Measurements from ENCODE around the gene GPD1L.

GPD1L gene

DNA sequence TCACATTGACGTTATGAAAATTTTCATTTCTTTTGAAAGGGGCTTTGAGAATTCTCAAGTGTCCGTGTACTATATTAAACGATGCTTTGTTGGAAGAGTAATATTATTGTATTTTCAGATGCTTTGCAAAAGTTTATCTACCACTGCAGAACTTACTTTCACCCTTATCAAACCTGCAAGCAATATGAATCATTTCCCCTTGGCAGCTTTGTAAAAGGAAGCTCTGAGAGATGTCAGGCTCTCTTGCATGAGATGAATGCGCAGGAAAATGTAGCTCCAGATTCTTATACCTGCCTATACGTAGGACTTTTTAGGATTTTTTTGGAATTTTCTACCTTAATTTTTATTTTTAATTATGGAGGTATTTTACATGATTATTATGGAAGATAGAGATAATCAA lies 34.5 kb downstream of the GPD1L start:
- no peak for DNase-seq

DNA sequence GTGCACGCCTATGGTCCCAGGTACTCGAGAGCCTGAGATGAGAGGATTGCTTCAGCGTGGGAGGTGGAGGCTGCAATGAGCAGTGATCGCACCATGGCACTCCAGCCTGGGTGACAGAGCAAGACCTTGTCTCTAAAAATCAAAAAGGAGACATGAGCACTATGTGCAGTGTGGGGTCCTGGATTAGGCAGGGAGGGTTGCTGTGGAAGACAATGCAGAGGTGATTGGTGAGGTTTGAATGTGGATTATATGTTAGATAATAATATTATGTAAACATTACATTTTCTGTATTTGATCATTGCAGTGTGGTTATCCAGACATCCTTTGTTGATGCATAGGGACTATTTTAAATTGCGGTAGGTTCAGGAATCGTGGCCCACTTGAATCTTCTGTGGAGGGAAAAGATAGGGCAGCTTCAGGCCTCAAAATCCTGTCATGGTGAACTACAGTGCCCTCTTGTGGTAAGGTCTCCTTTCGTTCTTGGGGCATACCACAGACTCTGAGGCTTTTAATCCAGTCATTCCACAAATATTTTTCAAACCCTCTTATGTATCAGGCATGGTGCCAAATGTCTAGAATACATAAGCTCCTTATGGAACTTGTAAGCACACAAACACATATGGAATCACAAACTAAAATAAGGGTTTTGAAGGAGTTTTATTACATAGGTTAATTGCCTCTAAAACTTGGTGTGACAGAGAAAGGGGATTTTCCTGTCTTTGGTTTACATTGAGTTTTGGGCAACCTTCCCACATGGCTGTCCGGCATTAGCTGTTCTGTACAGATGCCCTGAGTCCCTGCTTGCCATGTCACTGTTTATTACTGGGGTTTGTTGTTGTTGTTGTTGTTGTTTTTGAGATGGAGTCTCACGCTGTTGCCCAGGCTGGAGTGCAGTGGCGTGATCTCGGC lies 37.7 kb downstream of the GPD1L start:
- DNase-seq: peak; percentile 57

- DNase-seq: no peak
Measured at GRCh38 chr3:32146746-32147211, 40.4 kb downstream of the GPD1L start.

- DNase-seq: no peak
Measured at GRCh38 chr3:32147509-32147908, 41.1 kb downstream of the GPD1L start.

DNA sequence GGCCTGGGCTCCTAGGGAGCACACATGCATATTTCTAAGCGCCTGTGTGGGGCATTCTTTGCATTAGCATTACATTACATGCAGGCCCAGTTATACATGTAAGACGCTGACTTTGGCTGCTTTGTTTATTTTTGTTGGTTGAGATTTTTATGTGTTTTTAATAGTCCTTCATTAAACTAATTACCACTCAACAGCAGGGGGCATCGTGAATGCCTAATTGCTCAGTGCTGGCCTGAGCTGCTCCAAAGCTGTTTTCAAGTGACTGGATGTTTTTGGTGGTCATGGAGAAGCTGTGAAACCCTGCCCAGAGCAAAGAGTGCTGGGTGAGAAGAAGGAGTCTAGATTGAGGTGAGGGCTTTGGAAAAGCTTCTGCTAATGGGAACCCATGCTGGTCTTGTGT lies 41.5 kb downstream of the GPD1L start:
- no peak for DNase-seq

DNA sequence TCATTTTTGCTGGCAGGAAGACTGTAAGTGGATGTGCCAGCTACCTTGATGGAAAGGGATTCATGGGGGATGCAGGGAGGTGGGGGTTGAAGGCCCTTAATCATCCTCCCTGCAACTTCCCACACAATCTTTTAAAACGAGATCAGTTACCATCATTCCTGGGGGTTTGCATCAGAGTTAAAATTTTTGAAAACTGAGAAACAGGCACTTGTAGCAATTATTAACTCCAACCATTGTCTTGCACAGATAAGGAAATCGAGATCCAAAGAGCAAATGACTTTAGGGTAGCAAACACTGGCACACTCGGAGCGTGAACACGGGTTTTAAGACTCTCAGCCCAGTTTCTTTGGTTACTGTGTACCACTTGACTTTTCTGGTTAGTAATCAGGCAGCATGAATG lies 41.9 kb downstream of the GPD1L start:
- no peak for DNase-seq

DNA sequence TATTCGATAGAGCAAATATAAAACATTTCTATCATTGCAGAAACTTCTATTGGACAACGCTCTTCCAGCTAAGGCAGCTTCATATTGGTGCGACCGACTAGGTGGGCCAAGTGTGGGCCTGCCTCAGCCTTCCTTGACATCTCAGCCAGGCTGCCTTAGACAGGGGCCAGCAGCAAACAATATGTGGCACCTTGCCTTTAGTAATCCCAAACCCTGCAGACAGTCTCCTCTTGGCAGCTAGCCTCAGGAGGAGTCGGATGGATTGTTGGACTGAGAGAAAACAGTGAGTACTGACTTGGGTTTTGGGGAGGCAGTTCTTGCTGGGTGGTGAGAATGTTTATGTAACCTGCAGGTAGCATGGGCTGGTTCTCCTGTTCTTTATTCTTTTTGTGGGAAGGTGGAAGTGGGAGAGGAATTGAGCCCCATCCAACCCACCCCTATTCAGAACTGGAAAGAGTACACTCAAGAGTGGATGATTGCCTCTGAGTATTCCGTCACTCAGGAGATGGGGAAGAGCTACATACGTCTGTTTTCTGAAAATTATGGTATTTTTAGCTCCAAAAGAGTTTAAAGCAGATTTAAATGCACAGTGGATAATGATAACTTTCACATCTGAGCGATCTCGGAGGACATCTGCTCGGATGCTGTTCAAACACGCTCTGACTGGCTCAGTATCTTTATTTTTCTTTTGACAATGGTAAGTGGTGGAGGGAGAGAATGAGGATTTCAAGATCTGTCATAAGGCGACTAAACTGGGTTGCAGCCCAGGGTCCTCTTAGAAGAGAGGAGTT lies 47.2 kb downstream of the GPD1L start:
- DNase-seq: no peak

- no peak for DNase-seq
Measured at GRCh38 chr3:32154205-32154579, 47.8 kb downstream of the GPD1L start.

DNA sequence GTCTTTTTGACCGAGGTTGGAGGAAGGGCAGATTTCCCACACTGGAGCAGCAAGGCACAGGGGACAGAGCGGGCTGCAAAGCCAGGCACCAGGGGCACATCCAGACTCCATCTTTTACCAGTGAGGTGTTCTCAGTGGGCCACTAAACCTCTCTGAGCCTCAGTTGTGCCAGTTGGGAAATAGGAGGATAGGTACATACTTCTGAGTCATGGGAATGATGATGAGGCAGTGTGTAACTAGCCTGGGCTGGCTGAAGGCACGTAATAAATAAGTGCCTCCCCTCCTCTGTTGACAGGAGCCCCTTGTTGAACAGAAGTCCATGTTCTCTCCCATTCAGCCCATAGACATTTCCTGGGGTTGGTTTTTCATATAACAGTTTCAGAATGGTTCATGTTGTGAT lies 48.7 kb downstream of the GPD1L start:
- no peak for DNase-seq

- DNase-seq: no peak
Measured at GRCh38 chr3:32157600-32158264, 51.3 kb downstream of the GPD1L start.

- DNase-seq: no peak
Measured at GRCh38 chr3:32160706-32161214, 54.3 kb downstream of the GPD1L start.

DNA sequence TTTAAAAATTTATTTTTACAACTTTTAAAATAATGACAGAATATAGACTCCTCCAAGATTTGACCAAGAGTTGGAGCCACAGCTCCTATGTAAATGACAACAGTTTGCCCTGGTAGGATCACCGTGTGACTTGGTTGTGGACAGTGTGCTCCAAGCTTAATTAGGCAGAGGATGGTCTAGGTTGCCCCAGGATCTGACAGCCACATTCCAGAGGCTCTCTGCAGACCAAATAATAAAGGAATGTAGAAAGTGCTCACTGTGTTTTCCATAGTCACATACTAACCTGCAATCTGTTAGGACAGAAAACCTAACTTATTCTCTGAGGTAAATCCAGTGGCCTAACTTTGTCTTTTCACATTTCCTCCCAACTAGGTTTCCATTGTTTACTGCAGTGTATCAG lies 59.0 kb downstream of the GPD1L start:
- DNase-seq: no peak

GRCh38 chr3:32166654-32167053 lies 60.2 kb downstream of the GPD1L start:
- DNase-seq: no peak

- no peak for DNase-seq
Measured at GRCh38 chr3:32172420-32172819, 66.0 kb downstream of the GPD1L start.

- DNase-seq: peak; percentile 74
Measured at GRCh38 chr3:32175607-32176197, 69.3 kb downstream of the GPD1L start.

DNA sequence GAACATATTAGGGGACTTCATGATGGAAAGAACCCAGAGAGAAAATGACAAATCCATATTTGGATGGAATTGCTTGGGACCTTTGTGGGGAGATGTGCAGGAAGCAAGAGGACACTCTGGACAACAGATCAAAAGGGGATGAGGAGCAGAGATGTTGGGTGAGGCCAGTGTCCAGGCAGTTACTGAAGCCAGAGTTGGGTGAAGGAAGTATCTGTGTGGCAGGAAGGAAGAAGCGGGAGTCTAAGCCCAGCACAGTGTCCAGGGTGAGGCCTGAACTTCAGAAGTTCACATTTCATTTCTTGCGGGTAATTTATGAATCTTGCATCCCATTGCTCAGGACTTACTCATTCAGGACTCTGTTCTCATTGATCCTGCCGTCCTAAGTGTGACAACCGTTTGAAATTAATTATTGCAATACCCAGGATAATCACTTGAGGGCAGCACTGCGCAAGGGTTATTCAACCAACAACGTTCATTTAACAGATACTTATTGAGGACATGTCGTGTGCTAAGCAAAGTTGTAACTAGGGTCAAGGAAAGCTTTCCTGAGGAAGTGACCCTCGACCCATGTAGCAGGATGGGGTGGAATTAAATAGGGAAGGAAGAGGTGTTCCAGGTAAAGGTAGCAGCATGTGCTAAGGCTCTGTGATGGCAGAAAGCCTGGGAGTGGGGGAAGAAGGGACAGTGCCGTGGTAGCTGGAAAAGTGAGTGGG lies 70.7 kb downstream of the GPD1L start:
- DNase-seq: peak; percentile 68

- DNase-seq: peak; percentile 28
Measured at GRCh38 chr3:32177702-32178198, 71.3 kb downstream of the GPD1L start.

DNA sequence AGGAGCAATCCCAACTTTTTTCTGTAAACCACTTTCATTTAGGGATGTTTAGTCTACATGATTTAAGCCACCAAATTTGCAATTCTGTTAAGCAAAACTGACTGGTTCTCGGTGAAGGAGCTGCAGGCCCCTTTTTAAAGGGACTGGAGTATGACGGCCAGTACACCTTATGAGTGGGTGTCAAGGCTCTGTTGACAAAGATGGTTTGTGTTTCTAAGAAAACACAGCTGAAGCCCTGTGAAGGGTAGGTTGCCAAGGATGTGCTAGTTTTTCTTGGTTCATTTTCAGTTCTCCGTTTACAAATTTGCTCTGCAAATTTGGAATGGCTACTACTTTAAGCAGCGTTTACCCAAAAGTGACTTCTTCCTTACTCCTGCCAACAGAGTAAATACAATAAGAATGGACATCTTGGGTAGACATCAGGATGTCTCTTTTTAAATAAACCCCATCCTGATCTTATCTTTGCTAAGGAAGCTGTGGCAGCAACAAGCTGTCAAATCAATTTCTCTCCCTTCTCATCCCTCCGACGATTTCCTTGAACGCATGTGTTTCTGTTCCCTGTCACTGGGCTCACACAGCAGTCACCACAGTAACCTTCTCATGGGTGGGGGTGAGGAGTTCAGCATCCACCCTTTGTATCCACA lies 73.8 kb downstream of the GPD1L start:
- DNase-seq: no peak

GRCh38 chr3:32181365-32181764 lies 74.9 kb downstream of the GPD1L start:
- no peak for DNase-seq

GRCh38 chr3:32181796-32182195 lies 75.4 kb downstream of the GPD1L start:
- DNase-seq: no peak

GRCh38 chr3:32184187-32184730 lies 77.8 kb downstream of the GPD1L start:
- no peak for DNase-seq
